Upper lobe of left lung (tissue), 6 donors: ENCODE results near the gene LOC101059915.

ENCODE experiments used
- ATAC-seq, 2 donors: fragments of 200-7000 bp; cut with Tn5 transposase; one replicate each; pipeline ENCODE4 v1.9.1; 2022; ENCODE audit warnings: mild to moderate bottlenecking in 2 of 2, moderate library complexity in 2 of 2; ENCODE audit not compliant: low FRiP score in 2 of 2
- DNase-seq, 2 donors: peaks; one replicate each; pipeline ENCODE4 v3.0.0-alpha.2; 2019 to 2020
- H3K27ac ChIP-seq, 4 donors: fragments of 200-600 bp; sonication (generic); one replicate each; pipeline ENCODE4 v1.5.1; 2016 to 2019
- H3K27me3 ChIP-seq, 4 donors: fragments of 200-600 bp; sonication (generic); one replicate each; pipeline ENCODE4 v1.5.1; 2017 to 2019
- H3K36me3 ChIP-seq, 4 donors: fragments of 200-600 bp; sonication (generic); one replicate each; pipeline ENCODE4 v1.5.1; 2016 to 2019
- H3K4me1 ChIP-seq, 4 donors: fragments of 200-600 bp; sonication (generic); one replicate each; pipeline ENCODE4 v1.5.1; 2018 to 2019
- H3K4me3 ChIP-seq, 4 donors: fragments of 200-600 bp; sonication (generic); one replicate each; pipeline ENCODE4 v1.5.1; 2017 to 2019; ENCODE audit warnings: mild to moderate bottlenecking in 2 of 4, moderate library complexity in 1 of 4
- H3K9me3 ChIP-seq, 4 donors: fragments of 200-600 bp; sonication (generic); one replicate each; pipeline ENCODE4 v1.5.1; 2018 to 2019
- CTCF ChIP-seq, 6 experiments: fragments of 450-650 bp in 4 of 6; fragments of 200-600 bp in 2 of 6; sonication (generic) in 2 of 6; IDR thresholded peaks; one replicate each; pipeline ENCODE4 v1.5.1; 2016 to 2019; ENCODE audit warnings: antibody characterized with exemption in 6 of 6
- EP300 ChIP-seq, 4 donors: sonication (generic); formaldehyde crosslinking; IDR thresholded peaks; one replicate each; pipeline ENCODE4 v1.5.1; 2017; ENCODE audit warnings: antibody characterized with exemption in 4 of 4, control low read depth in 2 of 4
- POLR2A ChIP-seq, 4 donors: fragments of 450-650 bp; IDR thresholded peaks; one replicate each; pipeline ENCODE4 v1.5.1; 2016 to 2017; ENCODE audit warnings: antibody characterized with exemption in 4 of 4, mild to moderate bottlenecking in 2 of 4
- POLR2AphosphoS5 ChIP-seq, 2 donors: sonication (generic); formaldehyde crosslinking; IDR thresholded peaks; one replicate each; pipeline ENCODE4 v1.5.1; 2017; ENCODE audit warnings: antibody characterized with exemption in 2 of 2
- WGBS, 2 donors: methylation state at CpG; one replicate each; pipeline ENCODE4 v1.1.5; 2017 to 2018; 5-methylcytosine and 5-hydroxymethylcytosine counted together
- donor health status: DM: no; HTN: no; CAD: no; lungs with moderate emphysema.
- donor health status: DM: no; HTN: yes; CAD: no; lungs with severe emphysema.

The LOC101059915 gene

GRCh38 chrX:71667328-71668247 lies at the start of gene LOC101059915:
Gene LOC101059915 (plus strand): TSS chrX:71667546.
- H3K27ac ChIP-seq = no peak within 1 kb of the TSS
- no peak within 1 kb of the TSS for H3K4me3 ChIP-seq
- no peaks in the 10 kb centered on the region for H3K36me3 ChIP-seq
- no peaks in the 10 kb centered on the region for H3K4me1 ChIP-seq
- H3K27me3 ChIP-seq = no peaks in the 10 kb centered on the region
- TF ChIP-seq CTCF (IDR thresholded peaks at IDR 0.05) (no peak), EP300 (IDR thresholded peaks at IDR 0.05) (no peak), POLR2A (IDR thresholded peaks at IDR 0.05) (no peak), POLR2AphosphoS5 (IDR thresholded peaks at IDR 0.05) (no peak)
- no peaks in the 10 kb centered on the region for H3K9me3 ChIP-seq
- ATAC-seq (no peak), DNase-seq (peak in 1 of 2 donors; percentile 52)
- WGBS, 2 donors = 95% methylated on average over 30 to 49 of the region's 50 CpGs

GRCh38 chrX:71617742-71618141 lies 49.6 kb upstream of the LOC101059915 start:
- H3K36me3 ChIP-seq = peaks cover 0 to 14% (median 6%) of the 10 kb centered on the region in 4 donors
- peaks cover 5 to 11% (median 8%) of the 10 kb centered on the region in 4 donors for H3K4me1 ChIP-seq
- H3K27me3 ChIP-seq = peaks cover 0 to 4% (median 0%) of the 10 kb centered on the region in 4 donors
- no peak for DNase-seq
- peak overlapping the region in 1 of 4 donors; percentile 14 for H3K27ac ChIP-seq
- H3K9me3 ChIP-seq = no peaks in the 10 kb centered on the region
- WGBS, 2 donors = 59 to 72% methylated on average over 8 of the region's 8 CpGs
- peak overlapping the region in 3 of 4 donors; percentile 8 to 20 (median 14) for H3K4me3 ChIP-seq
- TF ChIP-seq EP300 (IDR thresholded peaks at IDR 0.05) (no peak), CTCF (IDR thresholded peaks at IDR 0.05) (no peak), POLR2A (IDR thresholded peaks at IDR 0.05) (no peak), POLR2AphosphoS5 (IDR thresholded peaks at IDR 0.05) (no peak)
- ATAC-seq = no peak

DNA sequence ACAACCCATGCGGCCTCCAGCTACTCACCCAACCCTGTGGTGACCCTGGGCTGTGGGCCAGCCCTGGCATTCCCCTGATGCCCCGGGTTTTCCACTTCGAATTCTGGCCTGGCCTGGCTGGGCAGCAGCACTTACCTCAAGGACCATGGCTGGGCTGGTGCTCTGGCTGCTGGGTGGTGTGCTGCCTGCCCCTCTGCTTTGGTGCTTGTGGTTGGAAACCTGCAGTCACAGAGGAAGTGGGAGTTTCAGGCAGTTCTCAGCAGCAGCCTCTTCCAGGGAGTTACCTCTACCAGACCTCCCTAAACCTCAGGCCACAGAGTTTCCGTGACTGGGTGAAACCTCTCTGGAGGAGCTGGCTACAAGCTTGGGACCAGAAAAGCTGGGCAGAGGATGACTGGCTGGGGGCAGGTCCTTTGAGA lies 49.0 kb upstream of the LOC101059915 start, which contains the start of gene CXCR3:
Gene CXCR3 (minus strand): TSS at position 209 of the 419 bp plus-strand sequence. CDS start 62 bp downstream, at position 147.
- TF ChIP-seq EP300 (IDR thresholded peaks at IDR 0.05) = no peak
- no peak for TF ChIP-seq CTCF (IDR thresholded peaks at IDR 0.05)
- TF ChIP-seq POLR2AphosphoS5 (IDR thresholded peaks at IDR 0.05) = no peak
- TF ChIP-seq POLR2A (IDR thresholded peaks at IDR 0.05) = no peak
- Histone ChIP-seq H3K4me3 (peak within 1 kb of the TSS in 3 of 4 donors; percentile 8 to 20 (median 14)), H3K36me3 (peaks cover 0 to 11% (median 4%) of the 10 kb centered on the region in 4 donors), H3K27ac (peak within 1 kb of the TSS in 2 of 4 donors; percentile 11 to 14), H3K27me3 (peaks cover 0 to 4% (median 0%) of the 10 kb centered on the region in 4 donors), H3K4me1 (peaks cover 7 to 17% (median 13%) of the 10 kb centered on the region in 4 donors), H3K9me3 (no peaks in the 10 kb centered on the region)
- ATAC-seq (peak in 1 of 2 donors; percentile 5), DNase-seq (peak; percentile 67 to 68)
- 36% methylated on average over 4 of the region's 4 CpGs; no CpG with 5 or more reads in 1 of the 2 donors for WGBS, 2 donors

DNA sequence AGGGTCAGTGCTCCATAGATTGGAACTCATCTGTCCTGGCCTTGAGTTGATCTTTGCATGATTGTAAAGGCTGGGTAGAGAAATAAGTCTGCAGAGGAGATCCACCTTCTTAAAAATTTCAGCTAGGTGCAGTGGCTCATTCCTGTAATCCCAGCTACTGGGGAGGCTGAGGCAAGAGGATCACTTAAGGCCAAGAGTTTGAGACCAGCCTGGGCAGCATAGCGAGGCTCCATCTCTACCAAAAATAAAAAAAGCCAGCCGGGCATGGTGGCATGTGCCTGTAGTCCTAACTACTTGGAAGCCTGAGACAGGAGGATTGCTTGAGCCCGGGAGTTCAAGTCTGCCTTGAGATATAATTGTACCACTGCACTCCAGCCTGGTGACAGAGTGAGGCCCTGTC lies 48.6 kb upstream of the LOC101059915 start:
- TF ChIP-seq POLR2AphosphoS5 (IDR thresholded peaks at IDR 0.05) = no peak
- TF ChIP-seq EP300 (IDR thresholded peaks at IDR 0.05) = no peak
- no peak for TF ChIP-seq POLR2A (IDR thresholded peaks at IDR 0.05)
- TF ChIP-seq CTCF (IDR thresholded peaks at IDR 0.05) = no peak
- peaks cover 0 to 6% (median 2%) of the 10 kb centered on the region in 4 donors for H3K36me3 ChIP-seq
- WGBS, 2 donors = 74 to 100% methylated on average over 1 to 3 of the region's 3 CpGs
- peaks cover 7 to 22% (median 18%) of the 10 kb centered on the region in 4 donors for H3K4me1 ChIP-seq
- no peaks in the 10 kb centered on the region for H3K9me3 ChIP-seq
- H3K4me3 ChIP-seq = no peak overlapping the region
- peaks cover 0 to 4% (median 0%) of the 10 kb centered on the region in 4 donors for H3K27me3 ChIP-seq
- DNase-seq (no peak), ATAC-seq (no peak)
- H3K27ac ChIP-seq = no peak overlapping the region
